DOHH2 (cell line): ENCODE measurements around the gene NRXN3.

ENCODE experiments used
- EZH2phosphoT487 ChIP-seq: fragments of 200-600 bp; sonication (generic); IDR thresholded peaks from 2 replicates; pipeline ENCODE4 v1.6.1; 2017; ENCODE audit warnings: borderline replicate concordance, mild to moderate bottlenecking, antibody characterized with exemption, low read length, moderate library complexity, mixed read lengths
- TF ChIP-seq, protein P1 (sequence below): fragments of 200-600 bp; sonication (generic); IDR thresholded peaks from one replicate; pipeline ENCODE4 v1.5.1; 2014; ENCODE audit warnings: antibody characterized with exemption, mild to moderate bottlenecking, low read depth, low read length; ENCODE audit not compliant: poor library complexity, severe bottlenecking

DNA sequence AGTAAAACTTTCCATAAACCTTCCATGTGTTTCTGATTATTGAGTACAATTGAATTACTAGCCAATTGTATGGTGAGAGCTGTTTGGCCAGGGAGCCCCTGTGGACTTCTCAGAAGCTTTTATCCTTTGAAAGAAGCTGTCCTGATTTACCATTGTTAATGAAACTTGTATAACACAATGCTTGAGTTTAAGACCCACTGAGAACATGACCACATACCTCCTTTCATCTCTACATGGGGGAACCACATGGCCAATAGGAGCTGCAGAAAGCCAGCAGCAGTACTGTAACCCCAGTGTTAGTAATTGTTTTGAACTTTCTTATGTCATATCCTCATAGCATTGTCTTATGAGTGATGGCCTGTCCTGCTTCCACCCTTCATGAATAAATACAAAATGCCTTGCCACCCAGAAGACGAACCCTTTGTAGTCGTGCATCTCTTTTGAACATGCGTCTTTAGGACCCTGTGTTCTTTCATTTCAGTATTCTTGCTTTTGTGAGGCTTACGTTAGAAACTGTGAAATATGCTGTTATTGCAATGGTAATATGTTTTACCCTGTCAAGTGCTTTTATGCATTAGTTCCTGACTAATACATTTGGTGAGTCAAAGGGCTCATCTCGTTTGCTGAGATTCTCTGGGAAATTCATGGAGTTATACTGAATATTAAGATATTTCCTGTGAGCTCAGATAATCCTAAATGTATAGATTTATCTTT, 815.7 kb downstream of the NRXN3 start:
- TF ChIP-seq, protein P1, sequence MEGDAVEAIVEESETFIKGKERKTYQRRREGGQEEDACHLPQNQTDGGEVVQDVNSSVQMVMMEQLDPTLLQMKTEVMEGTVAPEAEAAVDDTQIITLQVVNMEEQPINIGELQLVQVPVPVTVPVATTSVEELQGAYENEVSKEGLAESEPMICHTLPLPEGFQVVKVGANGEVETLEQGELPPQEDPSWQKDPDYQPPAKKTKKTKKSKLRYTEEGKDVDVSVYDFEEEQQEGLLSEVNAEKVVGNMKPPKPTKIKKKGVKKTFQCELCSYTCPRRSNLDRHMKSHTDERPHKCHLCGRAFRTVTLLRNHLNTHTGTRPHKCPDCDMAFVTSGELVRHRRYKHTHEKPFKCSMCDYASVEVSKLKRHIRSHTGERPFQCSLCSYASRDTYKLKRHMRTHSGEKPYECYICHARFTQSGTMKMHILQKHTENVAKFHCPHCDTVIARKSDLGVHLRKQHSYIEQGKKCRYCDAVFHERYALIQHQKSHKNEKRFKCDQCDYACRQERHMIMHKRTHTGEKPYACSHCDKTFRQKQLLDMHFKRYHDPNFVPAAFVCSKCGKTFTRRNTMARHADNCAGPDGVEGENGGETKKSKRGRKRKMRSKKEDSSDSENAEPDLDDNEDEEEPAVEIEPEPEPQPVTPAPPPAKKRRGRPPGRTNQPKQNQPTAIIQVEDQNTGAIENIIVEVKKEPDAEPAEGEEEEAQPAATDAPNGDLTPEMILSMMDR = no peak
- no peak for TF ChIP-seq EZH2phosphoT487
